GM13976 (cell line): ENCODE data around the gene SNED1.

Source experiments
- DNase-seq: peaks from one replicate; pipeline ENCODE4 v3.0.0; 2012; ENCODE audit warnings: low spot score
- CTCF ChIP-seq: IDR thresholded peaks from 2 replicates; pipeline ENCODE4 v1.5.1; 2012; ENCODE audit warnings: borderline replicate concordance, mild to moderate bottlenecking; ENCODE audit not compliant: insufficient read depth; ENCODE audit errors: extremely low read depth, missing control alignments, control extremely low read depth
- in situ Hi-C: fragments of 300-500 bp; cut with MboI; formaldehyde crosslinking; loops from one replicate; pipeline ENCODE4 v1.12.0; 2022; ENCODE audit warnings: low sequenced_read_pairs, mixed read lengths, inconsistent platforms; ENCODE audit not compliant: unreplicated experiment

Gene SNED1

GRCh38 chr2:240990726-240991377, 7.6 kb upstream of the SNED1 start:
- no peak for DNase-seq
- in situ Hi-C loops: no loop called here
- TF ChIP-seq CTCF: no peak

- no peak for DNase-seq
- no peak for TF ChIP-seq CTCF
- in situ Hi-C loops: no loop called here
Measured at GRCh38 chr2:240991378-240992263, 6.8 kb upstream of the SNED1 start.

- no peak for TF ChIP-seq CTCF
- DNase-seq: no peak
- in situ Hi-C loops: no loop called here
Measured at GRCh38 chr2:240992572-240993291, 5.7 kb upstream of the SNED1 start.

- in situ Hi-C loops: no loop called here
- no peak for TF ChIP-seq CTCF
Measured at GRCh38 chr2:240993446-240994170, 4.8 kb upstream of the SNED1 start.

GRCh38 chr2:240994171-240994896, 4.1 kb upstream of the SNED1 start:
- in situ Hi-C loops: no loop called here
- TF ChIP-seq CTCF: no peak
- DNase-seq: no peak

More at GRCh38 chr2:240993446-240994170, 4.8 kb upstream of the SNED1 start:
- DNase-seq: no peak
